Activated CD4-positive, alpha-beta T cell treated with anti-CD3 and anti-CD28 coated beads for 36 hours (primary cell): ENCODE results near the gene HES7. TPM values are rescaled to one million over a fixed set of nuclear protein-coding genes. Genes with fewer than 3 reads are reported as not detected.

Experiments
- ATAC-seq: fragments of 200-7000 bp; cut with Tn5 transposase; one replicate; pipeline ENCODE4 v1.10.0; 2021; ENCODE audit warnings: mild to moderate bottlenecking, moderate library complexity
- CTCF ChIA-PET: fragments of 350-600 bp; sonication (Branson Sonifier 250); formaldehyde crosslinking; loops from one replicate; lab custom pipeline; 2021; ENCODE audit warnings: antibody characterized with exemption; lab: Charles Lee
- POLR2A ChIA-PET: fragments of 350-600 bp; sonication (Branson Sonifier 250); formaldehyde crosslinking; loops from one replicate; lab custom pipeline; 2021; ENCODE audit warnings: antibody characterized with exemption, inconsistent platforms; lab: Charles Lee
- DNase-seq: peaks from one replicate; pipeline ENCODE4 v3.0.0-alpha.2; 2020
- H3K27ac Mint-ChIP-seq: one replicate; pipeline ENCODE4 v1.8.0; 2021; ENCODE audit warnings: mixed read lengths
- H3K27me3 Mint-ChIP-seq: one replicate; pipeline ENCODE4 v1.8.0; 2021; ENCODE audit warnings: mixed read lengths
- H3K36me3 Mint-ChIP-seq: one replicate; pipeline ENCODE4 v1.8.0; 2021; ENCODE audit warnings: low read depth, mixed read lengths
- H3K4me1 Mint-ChIP-seq: one replicate; pipeline ENCODE4 v1.8.0; 2021; ENCODE audit warnings: mixed read lengths
- H3K4me3 Mint-ChIP-seq: one replicate; pipeline ENCODE4 v1.8.0; 2021; ENCODE audit warnings: mild to moderate bottlenecking, moderate library complexity, mixed read lengths
- H3K9me3 Mint-ChIP-seq: one replicate; pipeline ENCODE4 v1.8.0; 2021; ENCODE audit warnings: low read depth, mixed read lengths
- intact Hi-C, 2 experiments: fragments of 100-400 bp; cut with DNase I in 1 of 2; cut with micrococcal nuclease in 1 of 2; formaldehyde crosslinking; loops; one replicate each; pipeline versions ENCODE4 v1.14.2 to v1.15.1; 2022 to 2024; cut with DNase I, micrococcal nuclease
- total RNA-seq, 2 experiments: library from RNA; stranded (reverse); gene quantifications; one replicate each; pipeline ENCODE4 v1.2.3, GENCODE V29; 2021

The HES7 gene
- total RNA-seq, 2 experiments from 2014 or later: 2.4 to 3.2 TPM

GRCh38 chr17:8143581-8144400 is 19.9 kb upstream of the HES7 start:
- Mint-ChIP-seq H3K9me3 (no peaks in the 10 kb centered on the region), H3K36me3 (peaks cover 51% of the 10 kb centered on the region), H3K4me3 (no peak overlapping the region), H3K27ac (no peak overlapping the region), H3K27me3 (no peaks in the 10 kb centered on the region), H3K4me1 (no peaks in the 10 kb centered on the region)
- DNase-seq (no peak), ATAC-seq (no peak)
- POLR2A ChIA-PET: no interaction called here
- CTCF ChIA-PET: interaction anchor here (0.7 to 1.1 kb wide), 2 partner anchors 34 to 40 kb away, joined by 3 read pairs; no protein-coding TSS in a partner anchor
- intact Hi-C loops: no loop called here

GRCh38 chr17:8142887-8143580 is 19.1 kb upstream of the HES7 start:
- peaks cover 44% of the 10 kb centered on the region for H3K36me3 Mint-ChIP-seq
- no peaks in the 10 kb centered on the region for H3K9me3 Mint-ChIP-seq
- H3K27ac Mint-ChIP-seq: no peak overlapping the region
- ChIA-PET CTCF (no interaction called here), POLR2A (no interaction called here)
- no peaks in the 10 kb centered on the region for H3K27me3 Mint-ChIP-seq
- H3K4me3 Mint-ChIP-seq: no peak overlapping the region
- DNase-seq (no peak), ATAC-seq (no peak)
- intact Hi-C loops: no loop called here
- no peaks in the 10 kb centered on the region for H3K4me1 Mint-ChIP-seq

- no peak overlapping the region for H3K4me3 Mint-ChIP-seq
- H3K27me3 Mint-ChIP-seq: no peaks in the 10 kb centered on the region
- H3K9me3 Mint-ChIP-seq: no peaks in the 10 kb centered on the region
- H3K36me3 Mint-ChIP-seq: peaks cover 40% of the 10 kb centered on the region
- H3K4me1 Mint-ChIP-seq: no peaks in the 10 kb centered on the region
- ChIA-PET POLR2A (interaction anchor here (1.9 to 2.1 kb wide), 2 partner anchors 14 to 31 kb away, joined by 5 to 8 read pairs; no protein-coding TSS in a partner anchor), CTCF (interaction anchor here (0.7 kb wide), 1 partner anchor 24 kb away, joined by 3 read pairs; the partner anchor contains the start of gene ALOXE3)
- intact Hi-C loops: no loop called here
- H3K27ac Mint-ChIP-seq: no peak overlapping the region
- ATAC-seq: no peak
- no peak for DNase-seq
Measured at GRCh38 chr17:8142158-8142886, 18.4 kb upstream of the HES7 start.

GRCh38 chr17:8141741-8142140 is 17.8 kb upstream of the HES7 start:
- H3K27ac Mint-ChIP-seq: no peak overlapping the region
- H3K36me3 Mint-ChIP-seq: peaks cover 37% of the 10 kb centered on the region
- no peak for ATAC-seq
- H3K9me3 Mint-ChIP-seq: no peaks in the 10 kb centered on the region
- no peaks in the 10 kb centered on the region for H3K27me3 Mint-ChIP-seq
- ChIA-PET CTCF (interaction anchor here (0.6 to 0.7 kb wide), 2 partner anchors 23 to 548 kb away, joined by 3 read pairs; partner anchors contain the start of gene ALOXE3), POLR2A (interaction anchor here (1.1 to 2.1 kb wide), 3 partner anchors 12 to 32 kb away, joined by 4 to 8 read pairs (median 5); no protein-coding TSS in a partner anchor)
- H3K4me3 Mint-ChIP-seq: no peak overlapping the region
- intact Hi-C loops: no loop called here
- no peaks in the 10 kb centered on the region for H3K4me1 Mint-ChIP-seq
- DNase-seq: no peak

GRCh38 chr17:8141045-8141444 is 17.1 kb upstream of the HES7 start:
- DNase-seq (no peak), ATAC-seq (no peak)
- peaks cover 30% of the 10 kb centered on the region for H3K36me3 Mint-ChIP-seq
- CTCF ChIA-PET: interaction anchor here (0.6 to 4.4 kb wide), 4 partner anchors 10 to 547 kb away, joined by 3 to 60 read pairs (median 3); partner anchors contain the start of genes ALOXE3 and HES7
- intact Hi-C loops: no loop called here
- H3K9me3 Mint-ChIP-seq: no peaks in the 10 kb centered on the region
- POLR2A ChIA-PET: interaction anchor here (1.1 to 2.1 kb wide), 4 partner anchors 10 to 32 kb away, joined by 4 to 8 read pairs (median 4); no protein-coding TSS in a partner anchor
- H3K27ac Mint-ChIP-seq: no peak overlapping the region
- H3K4me1 Mint-ChIP-seq: no peaks in the 10 kb centered on the region
- H3K27me3 Mint-ChIP-seq: no peaks in the 10 kb centered on the region
- no peak overlapping the region for H3K4me3 Mint-ChIP-seq

- intact Hi-C loops: no loop called here
- Mint-ChIP-seq H3K27ac (no peak overlapping the region), H3K27me3 (no peaks in the 10 kb centered on the region), H3K36me3 (peaks cover 25% of the 10 kb centered on the region), H3K4me1 (no peaks in the 10 kb centered on the region), H3K4me3 (no peak overlapping the region), H3K9me3 (no peaks in the 10 kb centered on the region)
- ATAC-seq (no peak), DNase-seq (no peak)
- POLR2A ChIA-PET: interaction anchor here (1.1 to 2.9 kb wide), 6 partner anchors 10 to 33 kb away, joined by 4 to 14 read pairs (median 6); no protein-coding TSS in a partner anchor
- CTCF ChIA-PET: interaction anchor here (0.5 to 4.4 kb wide), 11 partner anchors 11 to 166 kb away, joined by 3 to 60 read pairs (median 4); partner anchors contain the start of genes ALOXE3, HES7 and SLC25A35
Measured at GRCh38 chr17:8140065-8141029, 16.4 kb upstream of the HES7 start.

GRCh38 chr17:8138672-8139371 is 14.9 kb upstream of the HES7 start:
- H3K36me3 Mint-ChIP-seq: peaks cover 19% of the 10 kb centered on the region
- H3K4me1 Mint-ChIP-seq: no peaks in the 10 kb centered on the region
- POLR2A ChIA-PET: interaction anchor here (0.6 to 2.9 kb wide), 11 partner anchors 12 to 454 kb away, joined by 3 to 29 read pairs (median 6); partner anchors contain the start of gene HES7
- H3K27me3 Mint-ChIP-seq: no peaks in the 10 kb centered on the region
- ATAC-seq (peak; percentile 90), DNase-seq (peak; percentile 98)
- intact Hi-C loops: loop anchor here (1.0 to 5.0 kb wide), 13 partner anchors 12 to 298 kb away; partner anchors contain the start of genes CTC1 (in 1 of the 2), NDEL1 (in 1 of the 2) and RPL26 (in 1 of the 2)
- no peak overlapping the region for H3K4me3 Mint-ChIP-seq
- no peaks in the 10 kb centered on the region for H3K9me3 Mint-ChIP-seq
- H3K27ac Mint-ChIP-seq: no peak overlapping the region
- CTCF ChIA-PET: interaction anchor here (0.6 to 4.4 kb wide), 27 partner anchors 10 to 291 kb away, joined by 3 to 60 read pairs (median 6); partner anchors contain the start of genes ALOXE3, AURKB, BORCS6 and CTC1

GRCh38 chr17:8138374-8138671 is 14.4 kb upstream of the HES7 start:
- H3K4me3 Mint-ChIP-seq: no peak overlapping the region
- intact Hi-C loops: loop anchor here (1.0 to 5.0 kb wide), 6 partner anchors 12 to 299 kb away; partner anchors contain the start of genes NDEL1 (in 1 of the 2) and RPL26 (in 1 of the 2)
- CTCF ChIA-PET: interaction anchor here (0.7 to 4.4 kb wide), 26 partner anchors 10 to 660 kb away, joined by 3 to 60 read pairs (median 6); partner anchors contain the start of genes ALOXE3, AURKB, BORCS6 and CTC1
- peaks cover 19% of the 10 kb centered on the region for H3K36me3 Mint-ChIP-seq
- DNase-seq (no peak), ATAC-seq (no peak)
- no peaks in the 10 kb centered on the region for H3K27me3 Mint-ChIP-seq
- POLR2A ChIA-PET: interaction anchor here (0.6 to 2.9 kb wide), 8 partner anchors 12 to 68 kb away, joined by 4 to 29 read pairs (median 8); partner anchors contain the start of gene HES7
- H3K4me1 Mint-ChIP-seq: no peaks in the 10 kb centered on the region
- no peaks in the 10 kb centered on the region for H3K9me3 Mint-ChIP-seq
- no peak overlapping the region for H3K27ac Mint-ChIP-seq
